Left renal pelvis (tissue), 4 donors: Measurements from ENCODE around the gene ABLIM2. TPM values are rescaled to one million over a fixed set of nuclear protein-coding genes. Genes with fewer than 3 reads are reported as not detected.

ENCODE experiments used
- DNase-seq, 4 donors: peaks; one replicate each; pipeline ENCODE4 v3.0.0-alpha.2; 2013; ENCODE audit warnings: low read depth in 4 of 4, low spot score in 3 of 4
- polyA plus RNA-seq, 4 donors: library from polyadenylated mRNA; unstranded; fragments of 120-200 nt; gene quantifications; one replicate each; pipeline ENCODE4 v1.2.1, GENCODE V29; 2013; ENCODE audit not compliant: insufficient read length in 4 of 4

Gene ABLIM2
- polyA plus RNA-seq, 4 donors: 1.8 to 7.0 (median 6.1) TPM

- no peak for DNase-seq
Measured at GRCh38 chr4:8013976-8014726, 144.5 kb downstream of the ABLIM2 start.

- DNase-seq: no peak
Measured at GRCh38 chr4:8012517-8012916, 146.1 kb downstream of the ABLIM2 start.

- peak; percentile 88 to 96 (median 90) for DNase-seq
Measured at GRCh38 chr4:8010618-8011017, 148.0 kb downstream of the ABLIM2 start.

GRCh38 chr4:8009710-8010511, 148.7 kb downstream of the ABLIM2 start:
- no peak for DNase-seq

- DNase-seq: no peak
Measured at GRCh38 chr4:8009097-8009496, 149.5 kb downstream of the ABLIM2 start.

- no peak for DNase-seq
Measured at GRCh38 chr4:8008391-8008790, 150.2 kb downstream of the ABLIM2 start.

- no peak for DNase-seq
Measured at GRCh38 chr4:8007581-8007980, 151.0 kb downstream of the ABLIM2 start.

- no peak for DNase-seq
Measured at GRCh38 chr4:8006471-8006870, 152.1 kb downstream of the ABLIM2 start.

GRCh38 chr4:8005814-8006215, 152.8 kb downstream of the ABLIM2 start:
- DNase-seq: no peak

- no peak for DNase-seq
Measured at GRCh38 chr4:8005033-8005808, 153.4 kb downstream of the ABLIM2 start.

GRCh38 chr4:8004066-8004465, 154.5 kb downstream of the ABLIM2 start:
- no peak for DNase-seq

GRCh38 chr4:8002525-8003309, 155.9 kb downstream of the ABLIM2 start:
- DNase-seq: no peak

GRCh38 chr4:8001564-8002355, 156.9 kb downstream of the ABLIM2 start:
- DNase-seq: no peak

GRCh38 chr4:8000721-8001491, 157.7 kb downstream of the ABLIM2 start:
- no peak for DNase-seq

- DNase-seq: no peak
Measured at GRCh38 chr4:8000247-8000646, 158.4 kb downstream of the ABLIM2 start.

GRCh38 chr4:7999695-8000094, 158.9 kb downstream of the ABLIM2 start:
- DNase-seq: no peak

- DNase-seq: no peak
Measured at GRCh38 chr4:7999279-7999678, 159.3 kb downstream of the ABLIM2 start.

- no peak for DNase-seq
Measured at GRCh38 chr4:7998447-7998846, 160.2 kb downstream of the ABLIM2 start.

- no peak for DNase-seq
Measured at GRCh38 chr4:7995866-7996265, 162.7 kb downstream of the ABLIM2 start.
